Neural cell (in vitro differentiated cells): ENCODE measurements around the gene ARL15. TPM values are rescaled to one million over a fixed set of nuclear protein-coding genes. Genes with fewer than 3 reads are reported as not detected.

Experiments
- H2AFZ ChIP-seq: fragments of 200-600, 300-800 bp; sonication (generic), shearing (Covaris generic); 2 replicates; pipeline ENCODE4 v1.6.0; 2014; ENCODE audit warnings: low read depth, mild to moderate bottlenecking, antibody characterized with exemption, low read length, moderate library complexity
- H3F3A ChIP-seq: fragments of 200-600 bp; shearing (Covaris generic); 2 replicates; pipeline ENCODE4 v1.6.1; 2016; ENCODE audit warnings: mild to moderate bottlenecking, moderate library complexity, mixed read lengths, antibody characterized with exemption, low read length; ENCODE audit not compliant: insufficient read depth, poor library complexity, severe bottlenecking
- H3K27ac ChIP-seq: fragments of 200-600, 300-800 bp; sonication (generic), shearing (Covaris generic); 2 replicates; pipeline ENCODE4 v1.5.1; 2014; ENCODE audit warnings: mild to moderate bottlenecking, low read length, moderate library complexity
- H3K27me3 ChIP-seq: fragments of 300-800, 200-600 bp; sonication (generic), shearing (Covaris generic); 2 replicates; pipeline ENCODE4 v1.6.0; 2014; ENCODE audit warnings: mild to moderate bottlenecking, low read depth, low read length, moderate library complexity; ENCODE audit not compliant: insufficient read depth
- H3K36me3 ChIP-seq: fragments of 300-800, 200-600 bp; sonication (generic), shearing (Covaris generic); 2 replicates; pipeline ENCODE4 v1.5.1; 2014; ENCODE audit warnings: mild to moderate bottlenecking, antibody characterized with exemption, low read length, moderate library complexity; ENCODE audit not compliant: insufficient read depth
- H3K4me2 ChIP-seq: fragments of 300-800, 200-600 bp; sonication (generic), shearing (Covaris generic); 2 replicates; pipeline ENCODE4 v1.6.0; 2014; ENCODE audit warnings: mild to moderate bottlenecking, low read length
- H3K4me3 ChIP-seq: fragments of 300-800, 200-600 bp; sonication (generic), shearing (Covaris generic); 2 replicates; pipeline ENCODE4 v1.5.1; 2014; ENCODE audit warnings: mild to moderate bottlenecking, low read length, moderate library complexity
- H3K79me2 ChIP-seq: fragments of 200-600 bp; shearing (Covaris generic); replicated peaks from 2 replicates; pipeline ENCODE4 v1.6.0; 2014; ENCODE audit warnings: mild to moderate bottlenecking, low read length, moderate library complexity; ENCODE audit not compliant: insufficient read depth
- H3K9ac ChIP-seq: fragments of 300-800, 200-600 bp; sonication (generic), shearing (Covaris generic); 2 replicates; pipeline ENCODE4 v1.6.1; 2016; ENCODE audit warnings: mild to moderate bottlenecking, low read length, mixed read lengths
- H3K9me2 ChIP-seq: fragments of 200-600 bp; shearing (Covaris generic); 2 replicates; pipeline ENCODE4 v1.6.1; 2016; ENCODE audit warnings: mild to moderate bottlenecking, low read length, mixed read lengths; ENCODE audit not compliant: insufficient read depth
- H3K9me3 ChIP-seq: fragments of 200-600, 300-800 bp; sonication (generic), shearing (Covaris generic); 2 replicates; pipeline ENCODE4 v1.6.1; 2016; ENCODE audit warnings: mild to moderate bottlenecking, mixed run types, low read length, moderate library complexity, mixed read lengths
- H4K20me1 ChIP-seq: fragments of 200-600 bp; shearing (Covaris generic); 2 replicates; pipeline ENCODE4 v1.6.1; 2016; ENCODE audit warnings: mild to moderate bottlenecking, mixed run types; ENCODE audit not compliant: insufficient read depth
- EP300 ChIP-seq: fragments of 450-650 bp; conservative IDR thresholded peaks from 2 replicates; pipeline ENCODE4 v1.6.1; 2014; ENCODE audit warnings: antibody characterized with exemption, mild to moderate bottlenecking, moderate library complexity; ENCODE audit not compliant: poor library complexity, severe bottlenecking
- EZH2 ChIP-seq: fragments of 200-600, 300-800 bp; shearing (Covaris generic), sonication (generic); IDR thresholded peaks from 2 replicates; pipeline ENCODE4 v1.6.1; 2014; ENCODE audit warnings: antibody characterized with exemption, low read length, borderline replicate concordance, mild to moderate bottlenecking; ENCODE audit not compliant: insufficient read depth, poor library complexity, severe bottlenecking
- MXI1 ChIP-seq: fragments of 450-650 bp; conservative IDR thresholded peaks from 2 replicates; pipeline ENCODE4 v1.6.1; 2014; ENCODE audit warnings: antibody characterized with exemption, mild to moderate bottlenecking; ENCODE audit not compliant: poor library complexity, severe bottlenecking
- POLR2AphosphoS5 ChIP-seq: IDR thresholded peaks from 2 replicates; pipeline ENCODE4 v1.6.1; 2012
- RAD21 ChIP-seq: fragments of 450-650 bp; conservative IDR thresholded peaks from 2 replicates; pipeline ENCODE4 v1.6.1; 2014; ENCODE audit warnings: antibody characterized with exemption, mild to moderate bottlenecking, moderate library complexity
- SMC3 ChIP-seq: fragments of 450-650 bp; conservative IDR thresholded peaks from 2 replicates; pipeline ENCODE4 v1.6.1; 2014; ENCODE audit warnings: antibody characterized with exemption, mild to moderate bottlenecking, moderate library complexity; ENCODE audit not compliant: poor library complexity
- TAF1 ChIP-seq: IDR thresholded peaks from 2 replicates; pipeline ENCODE4 v1.6.1; 2012; ENCODE audit warnings: low read depth
- polyA plus RNA-seq: library from polyadenylated mRNA; depleted of rRNA; stranded (reverse); fragments of >200 nt; gene quantifications from 2 replicates; pipeline ENCODE4 v1.2.3, GENCODE V29; 2014
- TF ChIP-seq, protein P1 (sequence below): IDR thresholded peaks from 2 replicates; pipeline ENCODE4 v1.6.1; 2012; ENCODE audit warnings: borderline replicate concordance
- TF ChIP-seq, protein P2 (sequence below): fragments of 450-650 bp; IDR thresholded peaks from 2 replicates; pipeline ENCODE4 v1.5.1; 2014; ENCODE audit warnings: antibody characterized with exemption, mild to moderate bottlenecking, moderate library complexity; ENCODE audit not compliant: poor library complexity, severe bottlenecking

Gene ARL15
- polyA plus RNA-seq, 1 donor from 2014 or later: 51.9 TPM

DNA sequence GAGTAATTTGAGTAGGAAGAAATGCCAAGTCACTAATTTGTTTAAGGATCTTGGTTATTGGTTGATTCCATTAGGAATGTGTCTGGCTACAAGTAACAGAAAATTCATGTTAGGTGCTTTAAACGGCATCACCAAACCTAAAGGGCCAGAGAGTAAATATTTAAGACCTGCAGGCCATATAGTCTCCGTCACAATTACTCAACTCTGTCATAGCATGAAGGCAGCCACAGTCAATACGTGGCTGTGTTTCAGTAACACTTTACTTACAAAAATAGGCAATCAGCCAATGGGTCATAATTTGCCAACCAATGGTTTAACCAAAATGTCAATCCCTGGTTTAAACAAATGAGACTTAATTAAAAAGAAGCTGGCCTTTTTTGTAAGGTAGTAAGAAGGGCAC lies 98.5 kb downstream of the ARL15 start:
- no peak for TF ChIP-seq POLR2AphosphoS5
- TF ChIP-seq EZH2: no peak
- TF ChIP-seq, protein P1, sequence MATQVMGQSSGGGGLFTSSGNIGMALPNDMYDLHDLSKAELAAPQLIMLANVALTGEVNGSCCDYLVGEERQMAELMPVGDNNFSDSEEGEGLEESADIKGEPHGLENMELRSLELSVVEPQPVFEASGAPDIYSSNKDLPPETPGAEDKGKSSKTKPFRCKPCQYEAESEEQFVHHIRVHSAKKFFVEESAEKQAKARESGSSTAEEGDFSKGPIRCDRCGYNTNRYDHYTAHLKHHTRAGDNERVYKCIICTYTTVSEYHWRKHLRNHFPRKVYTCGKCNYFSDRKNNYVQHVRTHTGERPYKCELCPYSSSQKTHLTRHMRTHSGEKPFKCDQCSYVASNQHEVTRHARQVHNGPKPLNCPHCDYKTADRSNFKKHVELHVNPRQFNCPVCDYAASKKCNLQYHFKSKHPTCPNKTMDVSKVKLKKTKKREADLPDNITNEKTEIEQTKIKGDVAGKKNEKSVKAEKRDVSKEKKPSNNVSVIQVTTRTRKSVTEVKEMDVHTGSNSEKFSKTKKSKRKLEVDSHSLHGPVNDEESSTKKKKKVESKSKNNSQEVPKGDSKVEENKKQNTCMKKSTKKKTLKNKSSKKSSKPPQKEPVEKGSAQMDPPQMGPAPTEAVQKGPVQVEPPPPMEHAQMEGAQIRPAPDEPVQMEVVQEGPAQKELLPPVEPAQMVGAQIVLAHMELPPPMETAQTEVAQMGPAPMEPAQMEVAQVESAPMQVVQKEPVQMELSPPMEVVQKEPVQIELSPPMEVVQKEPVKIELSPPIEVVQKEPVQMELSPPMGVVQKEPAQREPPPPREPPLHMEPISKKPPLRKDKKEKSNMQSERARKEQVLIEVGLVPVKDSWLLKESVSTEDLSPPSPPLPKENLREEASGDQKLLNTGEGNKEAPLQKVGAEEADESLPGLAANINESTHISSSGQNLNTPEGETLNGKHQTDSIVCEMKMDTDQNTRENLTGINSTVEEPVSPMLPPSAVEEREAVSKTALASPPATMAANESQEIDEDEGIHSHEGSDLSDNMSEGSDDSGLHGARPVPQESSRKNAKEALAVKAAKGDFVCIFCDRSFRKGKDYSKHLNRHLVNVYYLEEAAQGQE: no peak
- no peak for TF ChIP-seq EP300
- no peak for TF ChIP-seq SMC3
- no peak for TF ChIP-seq RAD21
- TF ChIP-seq, protein P2, sequence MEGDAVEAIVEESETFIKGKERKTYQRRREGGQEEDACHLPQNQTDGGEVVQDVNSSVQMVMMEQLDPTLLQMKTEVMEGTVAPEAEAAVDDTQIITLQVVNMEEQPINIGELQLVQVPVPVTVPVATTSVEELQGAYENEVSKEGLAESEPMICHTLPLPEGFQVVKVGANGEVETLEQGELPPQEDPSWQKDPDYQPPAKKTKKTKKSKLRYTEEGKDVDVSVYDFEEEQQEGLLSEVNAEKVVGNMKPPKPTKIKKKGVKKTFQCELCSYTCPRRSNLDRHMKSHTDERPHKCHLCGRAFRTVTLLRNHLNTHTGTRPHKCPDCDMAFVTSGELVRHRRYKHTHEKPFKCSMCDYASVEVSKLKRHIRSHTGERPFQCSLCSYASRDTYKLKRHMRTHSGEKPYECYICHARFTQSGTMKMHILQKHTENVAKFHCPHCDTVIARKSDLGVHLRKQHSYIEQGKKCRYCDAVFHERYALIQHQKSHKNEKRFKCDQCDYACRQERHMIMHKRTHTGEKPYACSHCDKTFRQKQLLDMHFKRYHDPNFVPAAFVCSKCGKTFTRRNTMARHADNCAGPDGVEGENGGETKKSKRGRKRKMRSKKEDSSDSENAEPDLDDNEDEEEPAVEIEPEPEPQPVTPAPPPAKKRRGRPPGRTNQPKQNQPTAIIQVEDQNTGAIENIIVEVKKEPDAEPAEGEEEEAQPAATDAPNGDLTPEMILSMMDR: no peak
- no peak for TF ChIP-seq MXI1
- TF ChIP-seq TAF1: no peak
- Histone ChIP-seq H3K27ac (no peak overlapping the region), H3K79me2 (peaks cover 7% of the 10 kb centered on the region), H3K4me3 (no peak overlapping the region), H4K20me1 (no peaks in the 10 kb centered on the region), H3K9me2 (no peaks in the 10 kb centered on the region), H3K9ac (no peak overlapping the region), H3K27me3 (no peaks in the 10 kb centered on the region), H2AFZ (no peak overlapping the region), H3K9me3 (no peaks in the 10 kb centered on the region), H3K4me2 (no peak overlapping the region), H3F3A (no peaks in the 10 kb centered on the region), H3K36me3 (no peaks in the 10 kb centered on the region)

DNA sequence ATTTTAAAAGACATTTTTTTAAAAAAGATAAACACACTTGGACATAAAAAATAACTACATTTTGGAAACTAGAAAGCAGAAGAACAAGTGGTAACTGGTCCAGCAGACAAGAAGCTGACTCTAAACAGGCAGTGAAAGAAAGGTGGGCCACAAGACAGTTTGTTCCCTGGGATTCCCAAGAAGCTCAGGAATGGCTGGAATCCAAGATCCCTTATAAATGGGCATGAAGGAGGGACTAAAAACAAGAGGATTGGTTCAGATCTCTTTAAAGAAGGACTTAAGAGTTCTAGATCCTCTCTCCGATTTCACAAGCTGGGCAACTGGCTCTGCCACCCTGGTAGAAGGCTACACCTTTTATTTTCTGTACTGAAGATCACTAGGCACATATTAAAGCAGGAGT lies 102.8 kb downstream of the ARL15 start:
- no peak overlapping the region for H2AFZ ChIP-seq
- TF ChIP-seq EP300 (no peak), EZH2 (no peak), TAF1 (no peak), SMC3 (no peak), MXI1 (no peak), POLR2AphosphoS5 (no peak)
- TF ChIP-seq, protein P2: no peak
- TF ChIP-seq, protein P1: no peak
- no peaks in the 10 kb centered on the region for H3F3A ChIP-seq
- no peaks in the 10 kb centered on the region for H3K9me3 ChIP-seq
- H3K9me2 ChIP-seq: no peaks in the 10 kb centered on the region
- no peaks in the 10 kb centered on the region for H3K27me3 ChIP-seq
- no peak overlapping the region for H3K4me2 ChIP-seq
- no peaks in the 10 kb centered on the region for H3K36me3 ChIP-seq
- H3K27ac ChIP-seq: no peak overlapping the region
- no peaks in the 10 kb centered on the region for H4K20me1 ChIP-seq
- no peak overlapping the region for H3K9ac ChIP-seq
- no peak overlapping the region for H3K4me3 ChIP-seq
- H3K79me2 ChIP-seq: peaks cover 7% of the 10 kb centered on the region
